NCI-H748 treated with DMSO at 0.1 percent for 48 hours (cell line): ENCODE data around the gene CFC1B.
"Not testable (repeated sequence)": the region's sequence is repeated elsewhere in the genome, so short reads cannot be mapped to it uniquely, and the experiment has no call there.

Experiments used
- DNase-seq: peaks from one replicate; lab custom pipeline; 2025; lab: John Stamatoyannopoulos, UW

The CFC1B gene

DNA sequence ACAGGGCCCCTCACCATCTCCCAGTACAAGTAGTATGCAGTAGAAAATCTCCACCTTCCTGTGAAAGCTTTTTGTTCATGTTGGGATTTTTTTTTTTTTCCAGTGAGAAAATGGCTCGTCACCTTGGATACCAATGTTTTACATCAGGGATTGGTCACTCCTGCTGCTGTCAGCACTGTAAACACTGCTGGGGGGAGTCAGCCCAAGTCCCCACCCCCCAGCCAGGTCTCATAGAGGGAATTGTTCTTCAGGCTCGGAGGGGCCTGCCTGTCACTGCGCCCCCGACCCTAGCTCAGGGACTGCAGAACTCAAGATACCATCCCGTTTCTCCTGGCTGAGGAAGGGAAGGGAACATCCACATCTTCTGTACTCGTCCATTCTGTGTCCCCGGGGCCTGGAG is at the start of gene CFC1B:
Gene CFC1B, plus strand, starts transcription at position 231 of the 400 bp plus-strand sequence. CDS start 263 bp downstream, outside the sequence.
- not testable (repeated sequence) for DNase-seq

DNA sequence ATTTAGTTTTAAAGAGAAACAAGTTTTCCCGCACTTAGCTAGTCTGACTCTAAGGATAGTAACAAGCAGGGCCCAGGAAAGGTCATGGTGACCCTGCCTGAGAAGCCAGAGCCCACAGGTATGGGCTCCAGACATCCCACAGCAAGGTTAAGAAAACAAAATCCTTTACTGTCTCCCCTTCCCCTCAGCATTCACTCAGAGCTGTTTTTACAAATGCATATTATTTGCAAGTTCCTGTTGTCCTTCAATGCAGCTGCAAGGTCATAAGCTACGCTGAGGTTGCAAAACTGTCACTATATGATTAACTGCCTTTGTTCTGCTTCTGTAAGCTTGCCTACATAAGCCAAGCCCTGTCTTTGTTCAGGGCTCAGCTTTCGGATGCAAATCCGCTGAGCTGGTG is 29.9 kb upstream of the CFC1B start:
- not testable (repeated sequence) for DNase-seq

DNA sequence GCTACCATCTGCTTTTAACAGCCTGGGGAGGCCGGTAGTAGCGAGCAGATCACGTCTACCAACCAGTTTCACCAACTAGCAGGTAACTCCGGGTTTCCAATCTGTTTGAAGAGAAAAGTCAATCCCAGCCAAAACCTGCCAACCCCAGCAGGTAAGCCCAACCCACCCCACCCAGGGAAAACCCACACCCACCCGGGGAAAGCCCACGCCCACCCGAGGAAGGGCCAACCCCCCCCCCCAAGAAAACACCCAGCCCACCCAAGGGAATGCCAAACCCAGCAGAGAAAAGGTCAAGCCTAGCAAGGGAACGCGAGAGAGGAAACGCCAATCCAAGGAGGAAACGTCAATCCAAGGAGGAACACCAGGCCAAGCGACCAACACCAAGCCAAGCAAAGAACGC is 11.8 kb upstream of the CFC1B start, which contains the start of gene POTEI:
Gene POTEI, minus strand, starts transcription at position 101 of the 400 bp plus-strand sequence. Its CDS starts 93 bp downstream, at position 8.
- DNase-seq, result not testable (repeated sequence)

DNA sequence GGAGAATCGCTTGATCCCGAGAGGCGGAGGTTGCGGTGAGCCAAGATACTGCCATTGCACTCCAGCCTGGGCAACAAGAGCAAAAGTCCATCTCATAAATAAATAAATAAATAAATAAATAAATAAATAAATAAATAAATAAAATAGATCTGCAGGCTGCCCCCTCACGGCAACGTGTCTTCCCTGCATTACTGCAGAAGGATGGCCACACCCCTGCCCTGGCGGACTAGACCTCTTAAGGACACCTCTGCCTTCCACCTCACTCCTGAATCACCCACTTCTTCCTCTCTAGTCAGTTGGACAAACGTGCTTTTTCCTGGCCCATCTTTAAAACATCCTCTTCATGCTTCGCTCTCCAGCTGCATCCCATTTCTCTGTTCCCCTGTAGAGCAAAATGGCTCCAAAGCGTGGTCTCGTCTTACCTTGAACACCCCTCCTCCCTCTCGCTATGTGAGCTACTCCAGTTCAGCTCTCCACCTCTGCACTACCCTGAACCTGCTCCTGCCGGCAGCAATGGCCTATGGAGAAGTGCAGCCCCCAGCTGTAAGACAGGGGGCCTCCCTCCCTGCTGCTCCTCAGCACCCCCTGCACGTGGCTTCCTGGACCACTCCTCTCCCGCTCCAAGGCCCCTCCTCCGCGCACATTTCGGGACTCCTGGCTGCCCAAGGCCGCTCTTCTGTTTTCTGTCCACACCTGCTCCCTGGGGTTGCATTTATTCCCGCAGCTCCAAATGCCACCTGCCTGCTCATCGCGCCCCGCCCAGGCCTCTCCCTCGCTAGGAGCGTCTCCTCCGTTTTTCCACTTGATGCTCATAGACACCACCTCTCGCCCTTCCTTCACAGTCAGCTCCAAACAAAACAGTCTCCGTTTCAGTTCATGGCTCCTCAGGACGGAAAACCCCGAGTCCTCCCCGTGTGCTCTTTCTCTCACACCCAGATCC is 9.9 kb upstream of the CFC1B start:
- not testable (repeated sequence) for DNase-seq

DNA sequence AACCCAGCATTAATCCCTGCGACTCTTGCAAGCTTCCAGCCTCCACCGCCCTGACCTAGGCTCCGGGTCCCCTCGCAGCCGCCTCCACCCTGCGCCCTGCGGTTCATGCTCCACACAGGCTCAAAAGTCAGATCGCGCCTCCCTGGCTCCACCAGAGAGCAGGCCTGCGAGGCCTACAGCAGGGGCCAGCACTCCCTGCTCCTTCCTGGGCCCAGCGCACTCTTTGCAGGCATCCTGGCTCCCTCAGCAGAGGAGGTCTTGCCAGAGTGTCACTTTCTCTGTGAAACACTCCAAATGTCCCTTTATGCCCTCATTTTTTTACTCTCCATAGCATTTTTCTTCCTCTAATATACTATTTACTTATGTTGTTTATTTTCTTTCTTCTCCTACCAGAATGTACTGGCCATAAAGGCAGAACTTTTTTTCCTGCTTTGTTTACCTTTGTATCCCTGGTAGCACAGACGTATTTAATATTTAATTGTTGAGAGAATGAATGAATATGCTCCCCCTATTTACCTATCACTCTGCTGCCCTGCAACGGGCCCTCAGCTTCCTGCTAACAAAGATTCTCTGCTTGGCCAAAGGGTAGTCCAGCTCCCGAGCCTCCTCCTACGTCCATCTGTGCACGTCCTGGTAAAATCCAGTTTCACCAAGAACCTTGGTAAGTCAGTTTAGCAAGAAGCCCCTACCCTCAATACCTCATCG is 9.1 kb upstream of the CFC1B start:
- not testable (repeated sequence) for DNase-seq

DNA sequence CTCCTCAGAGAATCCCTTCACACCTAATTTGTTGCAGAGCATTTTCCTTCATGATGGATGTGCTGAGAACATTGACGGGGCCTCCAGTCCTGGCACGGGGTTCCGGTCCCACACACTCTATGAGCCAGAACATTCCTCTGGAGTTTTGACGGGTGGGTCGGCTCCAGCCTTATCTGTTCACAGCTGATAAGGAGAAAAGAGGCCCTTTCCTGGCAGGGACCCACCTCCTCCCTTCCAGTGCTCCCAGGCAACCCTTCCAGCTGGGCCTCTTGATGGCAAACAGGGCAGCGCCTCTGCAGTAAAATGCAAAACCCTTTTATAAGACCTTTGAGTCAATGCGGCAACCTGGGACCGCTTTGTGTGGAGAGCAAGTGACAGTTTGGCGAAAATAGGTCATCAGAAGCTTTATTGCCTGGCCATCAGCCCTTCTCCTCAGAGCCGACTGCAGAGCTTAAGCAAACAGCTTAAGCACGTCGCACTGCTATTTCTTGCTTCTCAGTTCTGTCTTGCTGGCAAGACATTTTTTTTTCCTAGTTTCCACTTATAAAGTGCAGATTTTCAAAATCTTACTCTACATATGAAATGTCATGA is 2.4 kb upstream of the CFC1B start:
- DNase-seq, result not testable (repeated sequence)

DNA sequence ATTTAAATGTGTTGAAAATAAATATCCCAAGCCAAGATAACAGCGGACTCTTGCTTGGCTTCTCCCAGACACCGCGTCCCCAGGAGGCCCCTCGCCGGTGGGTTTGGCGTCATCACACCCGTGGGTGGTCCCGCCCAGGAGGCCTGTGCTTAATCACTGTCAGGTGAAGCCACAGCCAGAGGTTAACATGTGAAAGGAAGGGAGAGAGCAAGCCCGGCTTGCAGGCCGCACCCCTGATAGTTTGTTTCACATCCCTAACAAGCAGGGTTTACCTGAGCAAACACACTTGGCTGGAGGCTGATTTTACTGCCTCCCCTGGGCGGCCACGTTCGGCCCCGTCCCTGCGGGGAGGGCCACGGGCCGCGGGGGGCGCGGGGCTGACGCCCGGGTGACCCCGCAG is 1.4 kb downstream of the CFC1B start:
- DNase-seq, result not testable (repeated sequence)

DNA sequence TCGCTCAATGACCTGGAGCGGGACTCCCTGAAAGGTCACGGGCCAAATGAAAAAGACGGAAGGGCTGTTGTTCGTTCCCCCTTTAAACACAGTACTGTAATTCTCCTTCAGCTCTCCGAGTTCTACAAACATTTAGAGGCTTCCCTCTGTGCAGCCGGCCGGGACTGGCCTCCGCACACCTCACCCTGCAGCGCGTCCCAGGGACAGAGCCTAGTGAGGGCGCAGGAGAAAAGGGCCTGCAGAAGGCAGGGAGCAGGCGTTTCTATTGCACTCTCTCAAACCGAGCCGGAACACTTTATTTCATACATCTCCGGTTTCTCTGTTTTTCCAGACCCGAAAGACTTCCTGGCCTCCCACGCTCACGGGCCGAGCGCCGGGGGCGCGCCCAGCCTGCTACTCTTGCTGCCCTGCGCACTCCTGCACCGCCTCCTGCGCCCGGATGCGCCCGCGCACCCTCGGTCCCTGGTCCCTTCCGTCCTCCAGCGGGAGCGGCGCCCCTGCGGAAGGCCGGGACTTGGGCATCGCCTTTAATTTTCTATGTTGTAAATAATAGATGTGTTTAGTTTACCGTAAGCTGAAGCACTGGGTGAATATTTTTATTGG is 6.4 kb downstream of the CFC1B start:
- DNase-seq, result not testable (repeated sequence)

DNA sequence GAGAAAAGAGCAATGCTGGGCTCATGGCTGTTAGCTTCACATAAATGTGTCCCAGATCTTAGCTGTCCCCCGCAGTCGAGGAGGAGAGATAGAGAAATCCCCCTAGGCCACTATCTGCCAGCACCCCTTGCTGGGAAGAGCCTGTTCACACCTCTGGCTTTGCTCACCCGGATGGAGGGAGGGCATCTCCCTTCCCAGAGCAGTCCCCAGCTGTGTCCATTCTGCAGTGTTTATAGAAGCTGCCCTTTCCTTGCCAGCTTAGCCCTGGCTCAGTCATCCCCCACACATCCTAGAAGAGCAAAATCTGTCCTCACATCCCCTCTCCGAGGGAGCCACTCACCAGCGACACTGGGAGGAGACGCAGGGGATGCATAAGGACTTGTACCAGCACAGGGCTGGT is 8.5 kb downstream of the CFC1B start:
- DNase-seq, result not testable (repeated sequence)

DNA sequence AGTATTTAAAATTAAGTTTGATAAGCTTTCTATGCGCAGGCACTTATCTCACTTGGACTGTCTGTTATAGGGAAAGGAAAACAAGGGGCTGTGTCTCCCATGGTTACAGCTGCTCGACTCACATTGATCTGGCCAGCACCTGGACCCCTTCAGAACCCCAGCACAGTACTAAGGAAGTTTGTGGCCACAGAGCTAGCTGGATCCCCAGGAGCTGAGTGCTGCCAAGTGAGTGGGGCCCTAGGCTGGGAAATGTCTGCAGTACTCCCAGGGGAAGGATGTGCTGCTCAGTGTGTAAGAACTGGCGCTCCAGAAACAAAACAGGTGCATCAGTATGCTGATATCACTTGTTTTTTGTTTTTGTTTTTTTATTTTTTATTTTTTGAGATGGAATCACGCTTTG is 9.2 kb downstream of the CFC1B start:
- DNase-seq, result not testable (repeated sequence)

DNA sequence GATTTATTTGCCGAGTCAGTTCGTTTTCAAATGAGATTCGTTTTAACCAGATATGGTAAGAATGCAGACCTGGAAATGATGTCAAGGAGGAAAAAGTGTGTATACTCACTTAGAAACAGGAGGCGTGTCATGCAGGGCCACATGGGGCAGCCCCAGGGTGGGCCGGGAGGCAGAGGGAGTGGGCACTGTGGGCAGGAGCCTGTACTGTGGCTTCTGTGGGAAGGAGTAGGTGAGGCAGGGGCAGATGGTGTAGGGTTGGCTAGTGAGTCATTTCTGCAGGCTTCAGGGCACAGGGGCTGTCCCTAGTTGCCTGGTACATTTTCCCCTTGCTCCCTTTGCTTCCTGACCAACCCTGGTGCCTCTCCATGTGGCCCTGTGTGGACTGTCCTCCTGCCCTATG is 10.2 kb downstream of the CFC1B start:
- DNase-seq, result not testable (repeated sequence)

DNA sequence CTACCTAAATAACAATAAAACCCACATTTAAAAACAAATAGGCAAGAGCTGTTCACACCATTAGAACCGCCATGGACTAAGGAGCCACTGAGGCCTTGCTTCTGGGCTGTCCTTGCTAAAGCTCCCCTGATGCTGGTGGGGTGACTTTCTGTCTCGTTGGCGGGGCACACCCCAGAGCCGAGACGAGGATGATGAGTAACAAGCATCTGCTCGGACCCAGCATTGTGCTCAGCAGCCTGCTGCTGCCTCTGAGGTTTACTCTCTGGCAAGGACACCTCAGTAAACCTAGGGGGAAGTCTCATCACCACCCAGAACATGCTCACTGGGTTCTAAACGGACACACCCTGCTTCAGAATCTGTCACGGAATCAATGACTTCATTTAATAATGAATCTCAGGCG is 10.7 kb downstream of the CFC1B start:
- not testable (repeated sequence) for DNase-seq

DNA sequence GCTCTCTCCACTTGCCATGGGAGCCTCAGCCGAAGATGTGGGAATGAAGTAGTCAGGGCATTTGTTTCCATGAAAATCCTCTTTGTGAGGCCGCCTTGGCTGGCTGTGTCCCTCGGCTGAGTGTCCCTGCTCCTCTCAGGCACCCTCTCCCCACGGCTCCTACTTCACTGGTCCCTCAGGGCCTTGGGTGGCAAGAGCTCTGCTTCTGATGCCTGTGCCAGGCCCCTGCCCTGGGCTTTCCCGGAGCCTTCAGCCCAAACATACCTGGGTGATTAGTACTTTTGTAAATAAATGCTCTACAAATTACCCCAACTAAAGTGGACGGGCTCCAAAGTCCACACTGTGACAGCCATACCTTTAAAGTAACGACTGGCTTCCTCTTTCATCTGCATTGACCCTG is 15.6 kb downstream of the CFC1B start:
- not testable (repeated sequence) for DNase-seq

DNA sequence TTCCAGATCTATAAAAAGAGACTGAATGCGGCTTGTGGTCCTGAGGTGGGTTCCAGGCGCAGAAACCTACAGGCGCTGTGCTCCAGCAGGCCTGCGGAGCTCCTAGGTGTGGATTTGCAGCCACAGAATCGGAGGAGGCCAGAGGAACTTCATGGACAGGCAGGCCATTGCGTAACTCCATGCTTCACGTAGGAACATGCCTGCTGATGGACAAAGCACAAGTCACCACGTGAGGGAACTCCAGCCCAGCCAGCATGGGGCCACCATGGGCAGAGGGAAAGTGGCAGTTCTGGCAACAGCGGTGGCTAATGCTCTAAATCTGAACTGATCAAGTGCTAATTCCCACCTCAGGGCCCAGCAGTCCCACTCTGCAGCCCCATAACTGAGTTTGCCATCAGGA is 17.2 kb downstream of the CFC1B start:
- DNase-seq, result not testable (repeated sequence)

DNA sequence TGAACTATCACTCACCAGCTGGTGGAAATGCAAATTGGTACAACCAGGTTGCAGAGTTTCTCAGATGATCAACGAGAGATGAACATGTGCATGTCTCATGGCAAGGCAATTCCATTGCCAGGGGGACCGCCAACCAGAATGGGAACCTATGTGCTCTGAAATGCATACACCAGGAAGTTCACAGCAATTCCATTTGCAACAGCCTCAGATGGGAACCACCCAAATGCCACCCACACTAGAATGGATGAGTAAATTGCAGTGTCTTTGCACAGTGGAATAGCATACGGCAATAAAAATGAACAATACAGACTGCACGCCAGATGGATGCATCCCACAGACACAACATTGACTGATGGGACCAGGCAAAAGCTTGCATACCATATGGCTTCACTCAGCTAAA is 21.8 kb downstream of the CFC1B start:
- not testable (repeated sequence) for DNase-seq

DNA sequence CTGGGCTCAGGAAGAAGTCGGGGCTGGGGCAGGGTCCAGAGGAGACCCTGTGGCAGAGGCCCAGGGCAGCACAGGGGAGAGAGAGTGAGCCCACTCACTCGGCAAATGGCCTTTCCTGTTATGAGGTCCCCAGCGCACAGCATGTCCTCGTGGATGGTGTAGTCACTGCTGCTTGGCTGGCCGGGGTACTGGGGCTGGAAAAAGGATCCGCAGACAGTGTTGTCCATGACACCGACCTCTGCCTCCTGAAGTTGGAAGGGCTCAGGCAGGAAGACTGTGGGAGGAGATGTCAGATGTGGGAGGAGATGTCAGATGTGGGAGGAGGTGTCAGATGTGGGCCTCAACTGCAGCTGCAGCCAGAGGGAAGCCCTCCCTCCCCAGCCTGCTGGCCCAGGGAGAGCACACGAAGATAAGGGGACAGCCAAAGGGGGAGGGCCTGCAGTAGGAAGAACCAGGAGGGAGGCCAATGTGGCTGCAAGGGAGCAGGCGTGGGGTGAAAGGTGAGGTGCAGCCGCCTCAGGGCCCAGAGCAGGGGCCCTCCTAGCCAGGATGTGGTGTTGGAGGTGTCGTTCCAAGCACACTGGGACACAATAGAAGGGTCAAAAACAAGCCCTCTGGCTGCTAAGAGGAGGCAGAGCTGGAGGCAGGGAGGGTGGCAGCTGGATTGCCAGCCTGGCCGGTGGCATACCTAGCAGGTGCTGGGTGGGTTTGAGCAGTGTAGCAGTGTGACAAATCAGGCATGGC is 22.9 kb downstream of the CFC1B start:
- not testable (repeated sequence) for DNase-seq

DNA sequence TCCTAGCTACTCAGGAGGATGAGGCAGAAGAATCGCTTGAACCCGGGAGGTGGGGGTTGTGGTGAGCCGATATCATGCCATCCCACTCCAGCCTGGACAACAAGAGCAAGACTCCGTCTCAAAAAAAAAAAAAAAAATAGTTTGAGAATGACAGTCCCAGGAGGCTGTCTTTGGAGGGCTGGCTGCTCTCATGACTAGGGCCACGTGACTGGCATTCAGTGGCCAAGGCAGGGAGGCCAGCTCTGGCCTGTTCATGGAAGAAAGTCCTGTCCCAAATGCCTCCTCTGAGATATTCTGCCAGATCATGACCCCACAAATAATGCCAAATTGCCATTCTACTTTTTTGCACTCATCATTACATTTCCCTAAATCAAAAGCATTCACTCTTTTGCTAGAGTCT is 24.0 kb downstream of the CFC1B start:
- not testable (repeated sequence) for DNase-seq

DNA sequence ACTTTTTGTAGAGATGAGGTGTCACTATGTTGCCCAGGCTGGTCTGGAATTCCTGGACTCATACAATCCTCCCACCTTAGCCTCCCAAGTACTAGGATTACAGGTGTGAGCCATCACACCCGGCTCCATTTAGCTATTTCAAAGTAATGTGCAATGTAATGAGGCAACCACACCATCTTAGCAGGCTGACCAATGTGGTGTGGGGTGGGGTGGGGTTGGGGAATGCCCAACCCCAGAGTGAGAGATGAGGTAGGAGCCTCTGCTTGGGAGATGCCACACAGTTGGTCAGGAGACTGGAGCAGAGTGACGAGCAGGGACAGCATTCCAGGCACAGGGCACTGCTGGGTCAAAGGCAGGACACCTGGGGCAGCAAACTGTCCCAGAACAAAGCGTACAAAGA is 27.4 kb downstream of the CFC1B start:
- DNase-seq, result not testable (repeated sequence)

DNA sequence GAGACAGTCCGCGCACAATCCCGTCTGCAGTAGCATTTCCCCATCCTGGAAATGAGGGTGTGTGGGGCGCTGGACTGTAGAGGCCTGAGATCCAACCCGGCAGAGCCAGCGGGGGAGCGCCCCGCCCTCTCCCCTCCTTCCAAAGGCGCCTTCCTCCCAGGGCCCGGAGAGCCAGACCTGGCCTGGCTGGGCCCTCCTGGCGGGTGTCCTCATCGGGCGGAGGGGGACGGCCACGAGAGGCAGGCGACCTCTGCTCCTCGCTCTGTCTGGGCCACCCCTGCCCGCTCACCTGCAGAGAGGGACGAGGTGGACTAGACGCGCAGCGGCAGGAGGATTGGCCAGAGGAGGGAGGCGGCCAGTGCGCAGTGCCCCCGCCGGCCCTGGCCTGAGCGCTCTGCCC is 28.5 kb downstream of the CFC1B start:
- not testable (repeated sequence) for DNase-seq

DNA sequence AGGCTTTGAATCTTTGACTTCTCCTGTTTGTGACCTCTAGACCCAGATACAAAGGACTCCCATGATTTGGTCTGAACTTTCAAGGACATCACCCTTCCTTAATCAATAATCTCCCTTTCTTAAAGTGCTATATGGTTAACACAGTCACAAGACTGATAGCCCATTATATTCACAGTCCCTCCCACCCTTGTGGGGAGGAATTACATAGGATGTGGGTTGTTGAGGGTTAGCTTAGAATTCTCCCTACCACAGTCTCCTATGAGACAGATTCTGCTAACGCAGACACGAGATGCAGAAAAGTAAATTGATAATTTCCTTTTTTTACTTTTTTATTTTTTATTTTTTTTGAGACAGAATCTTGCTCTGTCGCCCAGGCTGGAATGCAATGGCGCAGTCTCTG is 33.2 kb downstream of the CFC1B start:
- not testable (repeated sequence) for DNase-seq

DNA sequence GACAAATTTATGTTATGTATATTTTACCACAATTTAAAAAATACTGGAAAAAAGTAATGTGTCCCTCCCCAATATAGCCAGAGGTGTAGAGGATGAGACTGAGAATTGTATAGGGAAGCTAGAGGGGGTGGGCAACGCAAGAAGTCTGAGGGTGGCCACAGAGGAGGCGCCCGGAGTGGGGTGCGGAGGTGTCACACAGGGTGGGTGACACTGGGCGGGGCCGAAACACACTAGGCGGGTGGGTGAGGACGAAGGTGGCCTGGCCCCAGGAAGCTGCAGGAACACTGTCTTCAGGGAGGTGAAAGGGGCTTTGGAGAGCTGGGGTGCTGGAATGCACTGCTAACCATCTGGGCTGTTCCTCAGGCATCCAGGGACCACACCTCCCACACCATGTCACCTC is 35.4 kb downstream of the CFC1B start:
- DNase-seq, result not testable (repeated sequence)
